Breast epithelium (tissue), 4 donors: ENCODE results near the gene CALN1. TPM values are rescaled to one million over a fixed set of nuclear protein-coding genes. Genes with fewer than 3 reads are reported as not detected.

Experiments used
- DNase-seq, 2 donors: peaks; one replicate each; pipeline ENCODE4 v3.0.0-alpha.2; 2019; ENCODE audit warnings: low spot score in 2 of 2
- H3K27ac ChIP-seq, 2 donors: fragments of 200-600 bp; sonication (generic) in 1 of 2; one replicate each; pipeline ENCODE4 v1.5.1; 2016 to 2019; ENCODE audit warnings: mild to moderate bottlenecking in 1 of 2
- H3K27me3 ChIP-seq, 2 donors: fragments of 200-600 bp; sonication (generic) in 1 of 2; one replicate each; pipeline versions ENCODE4 v1.5.1 to v1.6.0; 2017 to 2019; ENCODE audit warnings: control low read depth in 1 of 2, mild to moderate bottlenecking in 1 of 2
- H3K36me3 ChIP-seq: fragments of 200-600 bp; one replicate; pipeline ENCODE4 v1.5.1; 2019
- H3K4me1 ChIP-seq, 2 donors: fragments of 200-600 bp; sonication (generic); one replicate each; pipeline ENCODE4 v1.5.1; 2016 to 2019; ENCODE audit warnings: control low read depth in 1 of 2
- H3K4me3 ChIP-seq, 3 donors: fragments of 200-600 bp; sonication (generic); 1 replicate in 2 of 3; 2 replicates in 1 of 3; pipeline ENCODE4 v1.5.1; 2016 to 2019; ENCODE audit warnings: mild to moderate bottlenecking in 3 of 3, moderate library complexity in 2 of 3
- H3K9me3 ChIP-seq, 2 donors: fragments of 200-600 bp; sonication (generic) in 1 of 2; one replicate each; pipeline ENCODE4 v1.5.1; 2016 to 2019; ENCODE audit warnings: control low read depth in 1 of 2
- POLR2A ChIP-seq: fragments of 450-650 bp; IDR thresholded peaks from one replicate; pipeline ENCODE4 v1.6.1; 2016; ENCODE audit warnings: antibody characterized with exemption, mild to moderate bottlenecking, moderate library complexity
- POLR2AphosphoS5 ChIP-seq, 3 donors: sonication (generic); formaldehyde crosslinking; IDR thresholded peaks; one replicate each; pipeline ENCODE4 v1.6.1; 2017; ENCODE audit warnings: antibody characterized with exemption in 3 of 3
- intact Hi-C: fragments of 100-400 bp; cut with DNase I; formaldehyde crosslinking; loops from one replicate; pipeline ENCODE4 v1.15.1; 2023; ENCODE audit warnings: low total_unique reads
- total RNA-seq, 3 donors: library from RNA; depleted of rRNA; stranded (reverse); fragments of >200 nt; gene quantifications; one replicate each; pipeline ENCODE4 v1.1.0, GENCODE V29; 2016
- TF ChIP-seq, protein P1 (sequence below), 3 donors: fragments of 450-650 bp; IDR thresholded peaks; one replicate each; pipeline ENCODE4 v1.5.1; 2016 to 2017; ENCODE audit warnings: antibody characterized with exemption in 3 of 3, mild to moderate bottlenecking in 3 of 3, moderate library complexity in 3 of 3

Gene CALN1
- total RNA-seq, 3 donors from 2014 or later = under 0.01 to 0.33 (median 0.15) TPM

DNA sequence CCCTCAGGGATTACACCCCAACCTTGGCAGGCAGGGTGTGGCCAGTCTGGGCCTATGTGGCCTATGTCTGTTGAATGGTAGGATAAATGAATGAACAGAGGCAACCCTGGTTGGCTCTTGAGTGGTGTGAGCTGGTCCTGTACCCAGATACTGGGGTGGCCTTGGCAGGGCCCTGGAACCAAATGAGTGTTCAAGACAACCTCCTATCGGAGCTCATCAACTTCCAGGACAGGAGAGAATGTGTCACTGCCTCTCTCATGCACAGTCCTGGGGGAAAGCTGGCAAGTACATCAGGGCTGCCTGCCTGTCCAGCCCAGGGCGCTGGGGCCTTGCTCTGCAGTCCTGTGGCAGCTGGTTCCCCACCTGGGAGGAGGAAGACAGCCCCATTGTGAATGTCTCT lies 271.6 kb downstream of the CALN1 start:
- Histone ChIP-seq H3K36me3 (no peaks in the 10 kb centered on the region), H3K9me3 (peaks cover 15 to 38% of the 10 kb centered on the region in 2 donors), H3K27me3 (no peaks in the 10 kb centered on the region), H3K4me3 (no peak overlapping the region), H3K4me1 (no peaks in the 10 kb centered on the region), H3K27ac (no peak overlapping the region)
- intact Hi-C loops = no loop called here
- TF ChIP-seq, protein P1, sequence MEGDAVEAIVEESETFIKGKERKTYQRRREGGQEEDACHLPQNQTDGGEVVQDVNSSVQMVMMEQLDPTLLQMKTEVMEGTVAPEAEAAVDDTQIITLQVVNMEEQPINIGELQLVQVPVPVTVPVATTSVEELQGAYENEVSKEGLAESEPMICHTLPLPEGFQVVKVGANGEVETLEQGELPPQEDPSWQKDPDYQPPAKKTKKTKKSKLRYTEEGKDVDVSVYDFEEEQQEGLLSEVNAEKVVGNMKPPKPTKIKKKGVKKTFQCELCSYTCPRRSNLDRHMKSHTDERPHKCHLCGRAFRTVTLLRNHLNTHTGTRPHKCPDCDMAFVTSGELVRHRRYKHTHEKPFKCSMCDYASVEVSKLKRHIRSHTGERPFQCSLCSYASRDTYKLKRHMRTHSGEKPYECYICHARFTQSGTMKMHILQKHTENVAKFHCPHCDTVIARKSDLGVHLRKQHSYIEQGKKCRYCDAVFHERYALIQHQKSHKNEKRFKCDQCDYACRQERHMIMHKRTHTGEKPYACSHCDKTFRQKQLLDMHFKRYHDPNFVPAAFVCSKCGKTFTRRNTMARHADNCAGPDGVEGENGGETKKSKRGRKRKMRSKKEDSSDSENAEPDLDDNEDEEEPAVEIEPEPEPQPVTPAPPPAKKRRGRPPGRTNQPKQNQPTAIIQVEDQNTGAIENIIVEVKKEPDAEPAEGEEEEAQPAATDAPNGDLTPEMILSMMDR (IDR thresholded peaks at IDR 0.05) = no peak
- TF ChIP-seq POLR2AphosphoS5 (IDR thresholded peaks at IDR 0.05) = no peak
- TF ChIP-seq POLR2A = no peak
- DNase-seq = no peak

DNA sequence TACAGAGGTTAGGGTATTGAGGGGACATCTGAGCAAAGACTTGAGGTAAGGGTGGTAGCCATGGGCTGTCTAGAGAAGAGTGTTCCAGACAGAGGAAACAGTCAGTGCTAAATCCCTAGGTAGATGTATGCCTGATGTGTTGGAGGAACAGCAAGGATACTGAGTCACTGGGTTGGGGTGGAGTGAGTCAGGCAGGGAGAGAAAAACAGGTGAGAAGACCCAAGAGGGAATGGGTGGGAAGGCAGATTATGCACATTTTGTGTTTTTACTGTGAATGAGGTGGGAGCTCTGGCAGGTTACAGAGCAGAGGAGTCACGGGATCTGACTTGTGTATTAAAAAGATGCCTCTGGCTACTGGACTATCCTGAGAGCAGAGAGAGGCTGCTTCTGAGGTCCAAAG lies 285.0 kb downstream of the CALN1 start:
- Histone ChIP-seq H3K9me3 (peaks cover 0 to 15% of the 10 kb centered on the region in 2 donors), H3K4me3 (no peak overlapping the region), H3K27ac (no peak overlapping the region), H3K27me3 (no peaks in the 10 kb centered on the region), H3K4me1 (no peaks in the 10 kb centered on the region), H3K36me3 (no peaks in the 10 kb centered on the region)
- intact Hi-C loops = no loop called here
- TF ChIP-seq, protein P1 (IDR thresholded peaks at IDR 0.05) = no peak
- DNase-seq = no peak

DNA sequence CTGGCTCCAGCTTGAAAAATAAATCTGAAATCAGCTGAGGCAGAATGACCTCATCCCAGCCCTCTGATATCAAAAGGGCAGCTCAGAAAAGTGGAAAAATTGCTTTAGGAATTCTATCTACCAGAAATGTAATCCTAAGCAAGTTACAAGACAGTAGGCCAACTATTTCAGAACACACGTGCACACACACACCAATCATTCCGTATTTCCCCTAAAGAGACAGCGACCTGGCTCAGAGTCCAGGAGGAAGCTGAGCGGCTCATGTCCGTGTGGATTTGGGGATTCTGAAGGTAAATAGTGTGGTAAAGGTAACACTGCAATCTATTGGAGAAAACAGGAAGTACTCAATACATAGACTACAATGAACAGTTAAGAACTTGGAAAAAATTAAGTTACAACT lies 288.2 kb downstream of the CALN1 start:
- DNase-seq = no peak
- H3K4me1 ChIP-seq = no peaks in the 10 kb centered on the region
- H3K4me3 ChIP-seq = no peak overlapping the region
- H3K27ac ChIP-seq = no peak overlapping the region
- no peaks in the 10 kb centered on the region for H3K9me3 ChIP-seq
- no peaks in the 10 kb centered on the region for H3K27me3 ChIP-seq
- intact Hi-C loops = no loop called here
- H3K36me3 ChIP-seq = no peaks in the 10 kb centered on the region
- no peak for TF ChIP-seq POLR2AphosphoS5 (IDR thresholded peaks at IDR 0.05)
- TF ChIP-seq, protein P1 (IDR thresholded peaks at IDR 0.05) = no peak
- TF ChIP-seq POLR2A = no peak

DNA sequence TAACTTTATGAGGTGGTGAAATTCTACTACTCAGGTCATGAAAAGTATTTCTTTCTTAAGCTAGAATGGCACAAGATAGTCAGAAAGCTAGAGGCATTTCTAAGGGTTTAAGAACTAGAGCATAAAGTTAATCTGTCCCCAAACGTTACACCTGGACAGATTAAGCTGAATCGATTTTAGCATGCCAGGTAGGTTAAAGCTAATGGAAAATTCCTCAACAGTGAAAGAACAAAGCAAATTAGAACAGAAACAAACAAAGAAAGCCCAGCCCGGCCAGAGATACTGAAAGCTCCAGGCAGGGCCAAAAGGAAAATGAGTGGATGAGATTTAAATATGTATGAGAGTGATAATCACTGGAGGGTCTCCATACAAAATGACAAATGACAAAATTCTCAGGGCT lies 293.8 kb downstream of the CALN1 start:
- H3K9me3 ChIP-seq = no peaks in the 10 kb centered on the region
- TF ChIP-seq, protein P1 (IDR thresholded peaks at IDR 0.05) = no peak
- TF ChIP-seq POLR2A (no peak), POLR2AphosphoS5 (IDR thresholded peaks at IDR 0.05) (no peak)
- no peaks in the 10 kb centered on the region for H3K27me3 ChIP-seq
- DNase-seq = no peak
- intact Hi-C loops = no loop called here
- no peaks in the 10 kb centered on the region for H3K4me1 ChIP-seq
- H3K27ac ChIP-seq = no peak overlapping the region
- no peaks in the 10 kb centered on the region for H3K36me3 ChIP-seq
- H3K4me3 ChIP-seq = no peak overlapping the region

DNA sequence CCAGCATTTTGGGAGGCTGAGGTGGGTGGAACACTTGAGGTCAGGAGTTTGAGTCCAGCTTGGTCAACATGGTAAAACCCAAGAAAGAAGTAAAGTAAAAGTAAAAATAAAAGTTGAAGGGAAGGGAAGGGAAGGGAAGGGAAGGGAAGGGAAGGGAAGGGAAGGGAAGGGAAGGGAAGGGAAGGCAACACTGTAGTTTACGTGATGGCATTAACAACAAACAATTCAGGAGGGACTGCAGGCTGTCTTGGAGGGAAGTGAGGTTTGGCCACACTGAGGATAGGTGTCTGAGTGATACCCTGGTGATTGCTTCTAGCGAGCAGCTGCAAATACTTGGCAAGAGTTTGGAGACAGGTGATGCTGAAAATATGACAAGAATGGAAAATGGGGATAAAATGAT lies 298.0 kb downstream of the CALN1 start:
- Histone ChIP-seq H3K27ac (no peak overlapping the region), H3K4me3 (no peak overlapping the region), H3K36me3 (no peaks in the 10 kb centered on the region), H3K27me3 (no peaks in the 10 kb centered on the region), H3K4me1 (no peaks in the 10 kb centered on the region), H3K9me3 (peaks cover 6 to 7% of the 10 kb centered on the region in 2 donors)
- intact Hi-C loops = loop anchor here (5.0 kb wide), 1 partner anchor 433 kb away; no protein-coding TSS in a partner anchor
- no peak for DNase-seq
- TF ChIP-seq POLR2A (no peak), POLR2AphosphoS5 (IDR thresholded peaks at IDR 0.05) (no peak)
- TF ChIP-seq, protein P1 (IDR thresholded peaks at IDR 0.05) = no peak
